ENCODE data around the gene MIEN1.

GRCh38 chr17:39705786-39706348 is 24.5 kb downstream of the MIEN1 start:
- TF ChIP-seq POLR2A (IDR thresholded peaks at IDR 0.05) (no peak), CTCF (IDR thresholded peaks at IDR 0.05) (peak in 1 of 7 experiments; percentile 10), POLR2AphosphoS5 (IDR thresholded peaks at IDR 0.05) (peak in 2 of 3 donors; percentile 57 to 82), EP300 (IDR thresholded peaks at IDR 0.05) (no peak)

Measured in stomach (tissue), 4 donors.